ENCODE results near the gene METTL23.
"Not testable (repeated sequence)": the region's sequence is repeated elsewhere in the genome, so short reads cannot be mapped to it uniquely, and the experiment has no call there.

The METTL23 gene

GRCh38 chr17:76696763-76697701 is 29.6 kb upstream of the METTL23 start:
- no peak overlapping the region for H3K4me3 ChIP-seq (ENCODE audit: low read depth, low read length)
- TF ChIP-seq, protein P1, sequence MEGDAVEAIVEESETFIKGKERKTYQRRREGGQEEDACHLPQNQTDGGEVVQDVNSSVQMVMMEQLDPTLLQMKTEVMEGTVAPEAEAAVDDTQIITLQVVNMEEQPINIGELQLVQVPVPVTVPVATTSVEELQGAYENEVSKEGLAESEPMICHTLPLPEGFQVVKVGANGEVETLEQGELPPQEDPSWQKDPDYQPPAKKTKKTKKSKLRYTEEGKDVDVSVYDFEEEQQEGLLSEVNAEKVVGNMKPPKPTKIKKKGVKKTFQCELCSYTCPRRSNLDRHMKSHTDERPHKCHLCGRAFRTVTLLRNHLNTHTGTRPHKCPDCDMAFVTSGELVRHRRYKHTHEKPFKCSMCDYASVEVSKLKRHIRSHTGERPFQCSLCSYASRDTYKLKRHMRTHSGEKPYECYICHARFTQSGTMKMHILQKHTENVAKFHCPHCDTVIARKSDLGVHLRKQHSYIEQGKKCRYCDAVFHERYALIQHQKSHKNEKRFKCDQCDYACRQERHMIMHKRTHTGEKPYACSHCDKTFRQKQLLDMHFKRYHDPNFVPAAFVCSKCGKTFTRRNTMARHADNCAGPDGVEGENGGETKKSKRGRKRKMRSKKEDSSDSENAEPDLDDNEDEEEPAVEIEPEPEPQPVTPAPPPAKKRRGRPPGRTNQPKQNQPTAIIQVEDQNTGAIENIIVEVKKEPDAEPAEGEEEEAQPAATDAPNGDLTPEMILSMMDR (conservative IDR thresholded peaks at IDR 0.05; ENCODE audit: low read depth, low read length), result no peak
- no peak for DNase-seq (ENCODE audit: low read depth)

- TF ChIP-seq, protein P1 (conservative IDR thresholded peaks at IDR 0.05; ENCODE audit: low read depth, low read length), result no peak
- H3K4me3 ChIP-seq (ENCODE audit: low read depth, low read length), result no peak overlapping the region
- DNase-seq (ENCODE audit: low read depth), result no peak
Observed at GRCh38 chr17:76697702-76698465, 28.8 kb upstream of the METTL23 start.

GRCh38 chr17:76698466-76698977 is 28.1 kb upstream of the METTL23 start:
- not testable (repeated sequence) for H3K4me3 ChIP-seq (ENCODE audit: low read depth, low read length); DNase-seq (ENCODE audit: low read depth)

- no peak for DNase-seq (ENCODE audit: low read depth)
- H3K4me3 ChIP-seq (ENCODE audit: low read depth, low read length), result no peak overlapping the region
- TF ChIP-seq, protein P1 (conservative IDR thresholded peaks at IDR 0.05; ENCODE audit: low read depth, low read length), result no peak
Observed at GRCh38 chr17:76700270-76700616, 26.4 kb upstream of the METTL23 start.

DNA sequence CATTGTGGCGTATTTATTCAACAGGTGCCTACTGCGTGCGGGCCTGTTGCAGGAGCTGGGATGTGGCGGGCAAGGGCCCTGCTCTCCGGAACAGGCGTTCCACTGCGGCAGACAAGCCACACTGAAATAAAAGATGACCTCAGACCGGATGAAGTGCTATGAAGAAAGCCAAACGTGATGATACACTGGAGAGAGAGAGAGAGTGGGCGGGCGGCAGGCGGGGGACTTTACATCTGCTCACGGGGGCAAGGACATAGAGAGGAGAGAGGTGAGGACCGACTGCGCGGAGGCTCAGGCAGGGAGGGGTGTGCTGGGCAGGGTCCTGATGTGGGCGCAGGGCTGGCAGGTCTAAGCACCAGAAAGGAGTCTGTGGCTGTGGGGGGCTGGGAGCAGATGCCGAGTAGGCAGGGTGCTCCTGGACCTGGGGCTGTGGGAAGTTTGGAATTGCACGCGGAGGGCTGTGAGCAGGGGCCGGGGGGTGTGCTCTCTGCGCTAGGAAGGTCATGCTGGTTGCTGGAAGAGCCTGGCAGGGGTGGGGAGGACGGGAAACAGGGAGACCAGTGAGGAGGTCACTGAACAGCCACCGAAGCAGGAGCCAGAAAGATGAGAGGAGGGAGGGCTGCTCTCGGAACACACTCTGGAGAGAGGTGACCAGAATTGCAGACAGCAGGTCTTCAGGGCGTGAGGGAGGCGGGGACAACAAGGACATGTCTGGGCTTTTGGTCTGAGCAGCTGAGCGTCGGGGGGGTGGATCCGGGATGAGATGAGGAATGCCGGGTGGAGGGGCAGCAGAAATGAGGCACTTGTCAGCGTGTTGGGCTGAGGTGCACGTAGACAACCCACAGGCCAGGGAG is 25.8 kb upstream of the METTL23 start:
- peak; percentile 81 for DNase-seq (ENCODE audit: low read depth)
- TF ChIP-seq, protein P1 (conservative IDR thresholded peaks at IDR 0.05; ENCODE audit: low read depth, low read length), result no peak
- H3K4me3 ChIP-seq (ENCODE audit: low read depth, low read length), result peak overlapping the region; percentile 40

DNA sequence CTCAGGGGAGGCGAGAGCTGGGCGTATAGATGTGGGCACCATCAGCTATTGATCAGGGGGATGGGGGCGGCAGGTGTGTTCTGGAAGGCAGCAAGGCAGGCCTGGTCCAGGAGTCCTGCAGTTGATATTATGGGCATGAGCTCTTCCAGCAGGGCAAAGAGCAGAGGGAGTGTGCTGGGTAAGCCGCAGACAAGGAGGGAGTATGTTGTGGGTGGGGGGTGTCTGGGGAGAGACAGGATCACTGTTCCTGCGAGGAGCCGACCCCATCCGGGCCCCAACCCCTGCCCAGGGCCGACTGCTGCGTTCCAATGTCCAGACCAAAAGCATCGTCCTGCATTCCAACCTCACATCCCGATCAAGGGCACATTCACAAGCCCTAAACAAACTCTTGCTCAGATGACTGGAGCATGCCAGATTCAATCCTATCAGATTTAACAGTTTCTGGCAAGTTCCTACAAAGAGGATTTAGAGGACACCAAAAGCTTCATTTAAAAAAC is 25.1 kb upstream of the METTL23 start:
- no peak for DNase-seq (ENCODE audit: low read depth)
- H3K4me3 ChIP-seq (ENCODE audit: low read depth, low read length), result no peak overlapping the region
- TF ChIP-seq, protein P1 (conservative IDR thresholded peaks at IDR 0.05; ENCODE audit: low read depth, low read length), result no peak

Data from choroid plexus epithelial cell (primary cell).